Caco-2 (cell line): Measurements from ENCODE around the gene TRMT61A. TPM values are rescaled to one million over a fixed set of nuclear protein-coding genes. Genes with fewer than 3 reads are reported as not detected.

ENCODE experiments used
- BruUV-seq: library from RNA; stranded (reverse); fragments of 400-500 nt; replicated peaks from 2 replicates; lab custom pipeline; 2021; lab: Mats Ljungman, UMichigan
- CTCF ChIA-PET: fragments of 300-600 bp; sonication (Branson Sonifier 250); formaldehyde crosslinking; loops from one replicate; lab custom pipeline; 2022; ENCODE audit warnings: antibody characterized with exemption; lab: Charles Lee
- POLR2A ChIA-PET: fragments of 300-600 bp; sonication (Branson Sonifier 250); formaldehyde crosslinking; loops from one replicate; lab custom pipeline; 2022; ENCODE audit warnings: antibody characterized with exemption; lab: Charles Lee
- DNase-seq, 2 experiments: peaks; one replicate each; pipeline versions ENCODE4 v3.0.0 to v3.0.0-alpha.2; 2020 to 2022
- H3K27me3 ChIP-seq: replicated peaks from 2 replicates; pipeline ENCODE4 v1.6.0; 2011; ENCODE audit warnings: low read length; ENCODE audit not compliant: control insufficient read depth, insufficient read depth
- H3K36me3 ChIP-seq: 2 replicates; pipeline ENCODE4 v1.5.1; 2011; ENCODE audit warnings: low read length; ENCODE audit not compliant: control insufficient read depth, insufficient read depth
- H3K4me1 ChIP-seq: fragments of 250-450 bp; sonication (Bioruptor Pico); 2 replicates; pipeline ENCODE4 v1.5.1; 2020; ENCODE audit warnings: mild to moderate bottlenecking
- H3K4me3 ChIP-seq: 2 replicates; pipeline ENCODE4 v1.5.1; 2011; ENCODE audit warnings: low read depth, mild to moderate bottlenecking, control low read depth, low read length
- H3K9me3 ChIP-seq: fragments of 250-450 bp; sonication (Bioruptor Pico); 2 replicates; pipeline ENCODE4 v1.5.1; 2020; ENCODE audit warnings: mild to moderate bottlenecking, moderate library complexity
- H3K27ac Mint-ChIP-seq: one replicate; pipeline ENCODE4 v1.8.0; 2022; ENCODE audit warnings: mixed read lengths; ENCODE audit not compliant: unreplicated experiment
- H3K27me3 Mint-ChIP-seq: one replicate; pipeline ENCODE4 v1.8.0; 2022; ENCODE audit warnings: mixed read lengths; ENCODE audit not compliant: insufficient read depth, unreplicated experiment
- H3K36me3 Mint-ChIP-seq: one replicate; pipeline ENCODE4 v1.8.0; 2022; ENCODE audit warnings: mild to moderate bottlenecking, mixed read lengths; ENCODE audit not compliant: insufficient read depth, unreplicated experiment
- H3K4me1 Mint-ChIP-seq: one replicate; pipeline ENCODE4 v1.8.0; 2022; ENCODE audit warnings: low read depth, mixed read lengths; ENCODE audit not compliant: unreplicated experiment
- H3K4me3 Mint-ChIP-seq: one replicate; pipeline ENCODE4 v1.8.0; 2022; ENCODE audit warnings: mild to moderate bottlenecking, moderate library complexity, mixed read lengths; ENCODE audit not compliant: unreplicated experiment
- H3K9me3 Mint-ChIP-seq: one replicate; pipeline ENCODE4 v1.8.0; 2022; ENCODE audit warnings: mixed read lengths; ENCODE audit not compliant: unreplicated experiment
- CTCF ChIP-seq, 2 experiments: fragments of 200-600 bp in 1 of 2; IDR thresholded peaks; 1 replicate in 1 of 2; 2 replicates in 1 of 2; pipeline versions ENCODE4 v1.5.1 to v1.8.0; 2011 to 2022; ENCODE audit warnings: antibody characterized with exemption in 1 of 2, control low read depth in 1 of 2, inconsistent platforms in 1 of 2, low read depth in 1 of 2, low read length in 1 of 2, mild to moderate bottlenecking in 1 of 2, moderate library complexity in 1 of 2; ENCODE audit not compliant: insufficient read depth in 1 of 2, severe bottlenecking in 1 of 2, unreplicated experiment in 1 of 2
- intact Hi-C: fragments of 100-400 bp; cut with micrococcal nuclease; formaldehyde crosslinking; loops from one replicate; pipeline ENCODE4 v1.10.0; 2022; ENCODE audit not compliant: unreplicated experiment
- total RNA-seq: library from RNA; stranded (reverse); gene quantifications from 2 replicates; pipeline ENCODE4 v1.2.3, GENCODE V29; 2022

Gene TRMT61A
- total RNA-seq, 1 experiment from 2014 or later, result 22.3 TPM

GRCh38 chr14:103535081-103535890 lies 6.3 kb downstream of the TRMT61A start:
- ChIA-PET CTCF (interaction anchor here (1.2 kb wide), 1 partner anchor 12 kb away, joined by 5 read pairs; no protein-coding TSS in a partner anchor), POLR2A (no interaction called here)
- no peak for TF ChIP-seq CTCF (IDR thresholded peaks at IDR 0.05; ENCODE audit: insufficient read depth in 1 of 2, low read depth in 1 of 2, low read length in 1 of 2, severe bottlenecking in 1 of 2, unreplicated experiment in 1 of 2)
- H3K4me3 ChIP-seq, result no peak overlapping the region
- no peaks in the 10 kb centered on the region for H3K27me3 ChIP-seq
- H3K9me3 Mint-ChIP-seq, result no peaks in the 10 kb centered on the region
- 0 out of 2 replicates have a peak, but pooled peaks cover under 1% of the 10 kb centered on the region for H3K4me1 ChIP-seq
- intact Hi-C loops, result no loop called here
- no peaks in the 10 kb centered on the region for H3K9me3 ChIP-seq
- no peak overlapping the region for H3K27ac Mint-ChIP-seq
- no peak overlapping the region for H3K4me3 Mint-ChIP-seq
- no peaks in the 10 kb centered on the region for H3K27me3 Mint-ChIP-seq
- H3K36me3 ChIP-seq, result peaks cover 2% of the 10 kb centered on the region; the same call in 1 of the 2 replicates
- BruUV-seq, result TSS peak; percentile 7
- H3K36me3 Mint-ChIP-seq, result peaks cover 11% of the 10 kb centered on the region
- H3K4me1 Mint-ChIP-seq, result no peaks in the 10 kb centered on the region
- no peak for DNase-seq

DNA sequence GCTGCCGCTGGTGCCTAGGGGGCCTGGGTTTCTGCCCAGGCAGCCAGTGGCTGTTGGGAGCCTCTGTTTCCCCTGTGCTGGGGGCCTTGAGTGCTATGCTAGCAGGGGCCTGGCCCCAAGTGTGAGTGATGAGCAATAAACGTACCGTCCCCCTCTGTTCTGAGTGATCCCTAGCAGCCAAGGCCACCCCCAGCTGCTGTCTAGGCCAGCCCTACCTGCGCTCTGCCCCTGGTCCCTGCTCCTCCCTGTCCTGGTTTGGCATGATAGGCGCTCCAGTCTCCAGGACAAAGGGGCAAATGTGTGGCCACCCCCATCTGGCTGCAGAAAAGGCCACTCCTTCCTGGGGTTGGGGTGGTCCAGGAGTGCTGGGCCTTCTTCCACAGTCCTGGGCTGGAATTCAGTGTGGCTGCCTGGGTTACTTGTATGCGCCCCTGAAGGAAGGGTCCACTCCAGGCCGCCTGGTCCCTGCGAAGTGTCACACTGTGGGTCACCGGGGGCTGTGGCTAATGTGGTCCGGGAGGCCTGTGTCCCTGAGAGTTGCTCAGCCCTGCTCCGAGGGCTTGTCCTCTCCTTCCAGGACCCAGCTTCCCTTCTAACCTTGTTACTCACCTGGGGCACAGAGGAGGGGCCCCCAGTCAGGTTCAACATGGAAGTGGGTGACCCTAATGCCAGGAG lies 7.0 kb downstream of the TRMT61A start:
- Mint-ChIP-seq H3K27ac (no peak overlapping the region), H3K27me3 (no peaks in the 10 kb centered on the region)
- no peak for TF ChIP-seq CTCF (IDR thresholded peaks at IDR 0.05; ENCODE audit: insufficient read depth in 1 of 2, low read depth in 1 of 2, low read length in 1 of 2, severe bottlenecking in 1 of 2, unreplicated experiment in 1 of 2)

DNA sequence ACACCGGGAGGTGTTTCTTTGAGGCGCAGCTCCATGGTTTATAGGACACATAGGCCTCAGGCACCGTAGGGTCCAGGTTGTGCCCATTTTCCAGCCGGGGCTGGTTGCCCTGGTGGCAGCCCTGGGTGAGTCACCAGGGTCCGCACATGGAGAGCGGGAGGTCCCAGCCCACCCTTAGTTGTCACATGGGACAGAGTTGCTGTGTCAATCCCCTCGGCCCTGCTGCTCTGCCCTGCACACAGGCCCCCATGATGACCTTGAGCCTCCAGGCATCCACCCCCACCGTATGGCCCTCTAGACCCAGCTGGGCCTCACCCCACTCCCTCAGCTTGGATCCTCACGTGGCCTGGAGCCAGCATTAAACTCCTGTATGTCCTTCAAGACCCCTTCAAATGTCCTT lies 7.7 kb downstream of the TRMT61A start:
- Mint-ChIP-seq H3K27ac (no peak overlapping the region), H3K4me1 (no peaks in the 10 kb centered on the region), H3K4me3 (no peak overlapping the region), H3K27me3 (no peaks in the 10 kb centered on the region), H3K36me3 (peaks cover 16% of the 10 kb centered on the region), H3K9me3 (no peaks in the 10 kb centered on the region)
- H3K9me3 ChIP-seq, result no peaks in the 10 kb centered on the region
- no peak for DNase-seq
- H3K27me3 ChIP-seq, result no peaks in the 10 kb centered on the region
- peaks cover 2% of the 10 kb centered on the region; the same call in 1 of the 2 replicates for H3K36me3 ChIP-seq
- TF ChIP-seq CTCF (IDR thresholded peaks at IDR 0.05; ENCODE audit: insufficient read depth in 1 of 2, low read depth in 1 of 2, low read length in 1 of 2, severe bottlenecking in 1 of 2, unreplicated experiment in 1 of 2), result no peak
- H3K4me1 ChIP-seq, result no peaks in the 10 kb centered on the region
- ChIA-PET POLR2A (no interaction called here), CTCF (interaction anchor here (1.7 kb wide), 1 partner anchor 18 kb away, joined by 4 read pairs; no protein-coding TSS in a partner anchor)
- no peak overlapping the region for H3K4me3 ChIP-seq
- no TSS peak for BruUV-seq
- intact Hi-C loops, result no loop called here

More for the DNA sequence above, 7.0 kb downstream of the TRMT61A start:
- Mint-ChIP-seq H3K36me3 (peaks cover 11% of the 10 kb centered on the region), H3K9me3 (no peaks in the 10 kb centered on the region), H3K4me1 (no peaks in the 10 kb centered on the region), H3K4me3 (no peak overlapping the region)
- Histone ChIP-seq H3K9me3 (no peaks in the 10 kb centered on the region), H3K4me1 (no peaks in the 10 kb centered on the region), H3K36me3 (peaks cover 2% of the 10 kb centered on the region; the same call in 1 of the 2 replicates), H3K27me3 (no peaks in the 10 kb centered on the region), H3K4me3 (no peak overlapping the region)
- no TSS peak for BruUV-seq
- ChIA-PET POLR2A (no interaction called here), CTCF (interaction anchor here (1.2 to 1.7 kb wide), 2 partner anchors 11 to 17 kb away, joined by 4 to 5 read pairs; no protein-coding TSS in a partner anchor)
- intact Hi-C loops, result no loop called here
- no peak for DNase-seq
